Tibial nerve (tissue), 4 donors: ENCODE measurements around the gene TNS3. TPM values are rescaled to one million over a fixed set of nuclear protein-coding genes. Genes with fewer than 3 reads are reported as not detected.
"Not testable (repeated sequence)": the region's sequence is repeated elsewhere in the genome, so short reads cannot be mapped to it uniquely, and the experiment has no call there.

Experiments
- DNase-seq, 2 donors: peaks; one replicate each; pipeline ENCODE4 v3.0.0-alpha.2; 2019; ENCODE audit warnings: low spot score in 2 of 2
- H3K27ac ChIP-seq, 4 donors: fragments of 200-600 bp; sonication (generic) in 3 of 4; one replicate each; pipeline ENCODE4 v1.5.1; 2017 to 2019; ENCODE audit warnings: mild to moderate bottlenecking in 1 of 4
- H3K27me3 ChIP-seq, 2 donors: fragments of 200-600 bp; sonication (generic) in 1 of 2; one replicate each; pipeline versions ENCODE4 v1.5.1 to v1.6.0; 2017 to 2019
- H3K36me3 ChIP-seq, 3 donors: fragments of 200-600 bp; sonication (generic); one replicate each; pipeline ENCODE4 v1.5.1; 2018 to 2019
- H3K4me1 ChIP-seq, 4 donors: fragments of 200-600 bp; sonication (generic) in 3 of 4; one replicate each; pipeline ENCODE4 v1.5.1; 2017 to 2019
- H3K4me3 ChIP-seq, 4 donors: fragments of 200-600 bp; sonication (generic) in 3 of 4; one replicate each; pipeline ENCODE4 v1.5.1; 2017 to 2019; ENCODE audit warnings: mild to moderate bottlenecking in 1 of 4, moderate library complexity in 1 of 4
- H3K9me3 ChIP-seq, 4 donors: fragments of 200-600 bp; sonication (generic) in 3 of 4; one replicate each; pipeline ENCODE4 v1.5.1; 2017 to 2019
- CTCF ChIP-seq, 5 experiments: fragments of 200-600 bp in 3 of 5; fragments of 450-650 bp in 2 of 5; sonication (generic) in 3 of 5; IDR thresholded peaks; one replicate each; pipeline ENCODE4 v1.5.1; 2016 to 2019; ENCODE audit warnings: antibody characterized with exemption in 5 of 5, mild to moderate bottlenecking in 3 of 5, moderate library complexity in 2 of 5
- EP300 ChIP-seq, 2 donors: sonication (generic); formaldehyde crosslinking; IDR thresholded peaks; one replicate each; pipeline ENCODE4 v1.6.1; 2017; ENCODE audit warnings: antibody characterized with exemption in 2 of 2, mild to moderate bottlenecking in 1 of 2
- POLR2A ChIP-seq, 2 donors: fragments of 450-650 bp; IDR thresholded peaks; one replicate each; pipeline ENCODE4 v1.6.1; 2017; ENCODE audit warnings: antibody characterized with exemption in 2 of 2, mild to moderate bottlenecking in 2 of 2, moderate library complexity in 2 of 2
- WGBS, 2 donors: methylation state at CpG; one replicate each; pipeline ENCODE4 v1.1.5; 2018; 5-methylcytosine and 5-hydroxymethylcytosine counted together
- total RNA-seq, 4 donors: library from RNA; depleted of rRNA; stranded (reverse); fragments of >200 nt; gene quantifications; one replicate each; pipeline ENCODE4 v1.1.0, GENCODE V29; 2016

The TNS3 gene
- total RNA-seq, 4 donors from 2014 or later, result 118 to 142 (median 133) TPM

GRCh38 chr7:47617131-47617530 lies 35.2 kb upstream of the TNS3 start:
- Histone ChIP-seq H3K36me3 (no peaks in the 10 kb centered on the region), H3K9me3 (no peaks in the 10 kb centered on the region), H3K27me3 (no peaks in the 10 kb centered on the region), H3K27ac (no peak overlapping the region), H3K4me1 (peaks cover 0 to 15% (median 4%) of the 10 kb centered on the region in 4 donors), H3K4me3 (no peak overlapping the region)
- WGBS, 2 donors, result 88 to 95% methylated on average over 4 of the region's 4 CpGs
- TF ChIP-seq CTCF (IDR thresholded peaks at IDR 0.05), result no peak
- TF ChIP-seq EP300 (IDR thresholded peaks at IDR 0.05), result no peak
- TF ChIP-seq POLR2A (IDR thresholded peaks at IDR 0.05), result no peak
- no peak for DNase-seq

- Histone ChIP-seq H3K9me3 (no peaks in the 10 kb centered on the region), H3K4me1 (peaks cover 0 to 25% (median 12%) of the 10 kb centered on the region in 4 donors), H3K27me3 (no peaks in the 10 kb centered on the region), H3K4me3 (no peak overlapping the region), H3K36me3 (no peaks in the 10 kb centered on the region), H3K27ac (no peak overlapping the region)
- WGBS, 2 donors, result 68 to 82% methylated on average over 6 of the region's 6 CpGs
- DNase-seq, result no peak
- TF ChIP-seq CTCF (IDR thresholded peaks at IDR 0.05), result no peak
- TF ChIP-seq POLR2A (IDR thresholded peaks at IDR 0.05), result no peak
- no peak for TF ChIP-seq EP300 (IDR thresholded peaks at IDR 0.05)
Measured at GRCh38 chr7:47614450-47614849, 32.5 kb upstream of the TNS3 start.

GRCh38 chr7:47611045-47611511 lies 29.2 kb upstream of the TNS3 start:
- peak overlapping the region in 2 of 4 donors; percentile 78 to 79 for H3K27ac ChIP-seq
- TF ChIP-seq POLR2A (IDR thresholded peaks at IDR 0.05), result no peak
- no peak for TF ChIP-seq EP300 (IDR thresholded peaks at IDR 0.05)
- no peak for TF ChIP-seq CTCF (IDR thresholded peaks at IDR 0.05)
- no peak for DNase-seq
- no peaks in the 10 kb centered on the region for H3K9me3 ChIP-seq
- H3K36me3 ChIP-seq, result no peaks in the 10 kb centered on the region
- H3K27me3 ChIP-seq, result no peaks in the 10 kb centered on the region
- H3K4me1 ChIP-seq, result peaks cover 0 to 35% (median 12%) of the 10 kb centered on the region in 4 donors
- no peak overlapping the region for H3K4me3 ChIP-seq
- 37 to 38% methylated on average over 10 of the region's 10 CpGs for WGBS, 2 donors

GRCh38 chr7:47610506-47611044 lies 28.7 kb upstream of the TNS3 start:
- 18 to 19% methylated on average over 4 of the region's 4 CpGs for WGBS, 2 donors
- peak overlapping the region in 3 of 4 donors; percentile 56 to 79 (median 78) for H3K27ac ChIP-seq
- H3K36me3 ChIP-seq, result no peaks in the 10 kb centered on the region
- TF ChIP-seq POLR2A (IDR thresholded peaks at IDR 0.05) (no peak), EP300 (IDR thresholded peaks at IDR 0.05) (peak in 1 of 2 donors; percentile 79)
- H3K4me1 ChIP-seq, result peaks cover 0 to 40% (median 12%) of the 10 kb centered on the region in 4 donors
- H3K4me3 ChIP-seq, result no peak overlapping the region
- no peaks in the 10 kb centered on the region for H3K27me3 ChIP-seq
- DNase-seq, result peak in 1 of 2 donors; percentile 55
- no peaks in the 10 kb centered on the region for H3K9me3 ChIP-seq

- H3K4me3 ChIP-seq, result no peak overlapping the region
- peak in 1 of 2 donors; percentile 48 for DNase-seq
- H3K4me1 ChIP-seq, result peaks cover 0 to 46% (median 15%) of the 10 kb centered on the region in 4 donors
- no peak for TF ChIP-seq POLR2A (IDR thresholded peaks at IDR 0.05)
- no peak for TF ChIP-seq CTCF (IDR thresholded peaks at IDR 0.05)
- TF ChIP-seq EP300 (IDR thresholded peaks at IDR 0.05), result no peak
- H3K9me3 ChIP-seq, result no peaks in the 10 kb centered on the region
- peak overlapping the region in 3 of 4 donors; percentile 56 to 79 (median 78) for H3K27ac ChIP-seq
- 68 to 75% methylated on average over 16 of the region's 16 CpGs for WGBS, 2 donors
- no peaks in the 10 kb centered on the region for H3K27me3 ChIP-seq
- no peaks in the 10 kb centered on the region for H3K36me3 ChIP-seq
Measured at GRCh38 chr7:47609803-47610452, 28.0 kb upstream of the TNS3 start.

- H3K36me3 ChIP-seq, DNase-seq, H3K9me3 ChIP-seq, H3K4me3 ChIP-seq, H3K27me3 ChIP-seq: not testable (repeated sequence)
- peak overlapping the region in 1 of 4 donors; percentile 33 for H3K27ac ChIP-seq
- peaks cover 0 to 59% (median 25%) of the 10 kb centered on the region in 4 donors for H3K4me1 ChIP-seq
- WGBS, 2 donors, result 94 to 96% methylated on average over 9 of the region's 9 CpGs
Measured at GRCh38 chr7:47606593-47607046, 24.7 kb upstream of the TNS3 start.
